ENCODE data around the gene RSAD1. TPM values are rescaled to one million over a fixed set of nuclear protein-coding genes. Genes with fewer than 3 reads are reported as not detected.

Gene RSAD1
- total RNA-seq, 2 donors from 2014 or later: 39.2 to 44.5 TPM

GRCh38 chr17:50437409-50437808 is 41.3 kb upstream of the RSAD1 start:
- TF ChIP-seq CTCF (IDR thresholded peaks at IDR 0.05) (no peak), POLR2A (IDR thresholded peaks at IDR 0.05) (no peak)
- no peaks in the 10 kb centered on the region for H3K36me3 ChIP-seq (replicated peaks in 1 of 2; ENCODE audit: insufficient read depth in 1 of 2, low read depth in 2 of 2)
- no peaks in the 10 kb centered on the region for H3K27me3 ChIP-seq
- peaks cover 24% of the 10 kb centered on the region for H3K4me1 ChIP-seq
- DNase-seq: no peak
- H3K9me3 ChIP-seq: no peaks in the 10 kb centered on the region
- WGBS, 2 donors: 96% methylated on average over 4 of the region's 4 CpGs
- intact Hi-C loops (cut with DNase I): no loop called here
- no peak overlapping the region for H3K27ac ChIP-seq
- no peak overlapping the region for H3K4me3 ChIP-seq
- no peak for ATAC-seq

GRCh38 chr17:50439008-50439407 is 39.7 kb upstream of the RSAD1 start:
- H3K27me3 ChIP-seq: no peaks in the 10 kb centered on the region
- DNase-seq (no peak), ATAC-seq (no peak)
- H3K9me3 ChIP-seq: no peaks in the 10 kb centered on the region
- H3K27ac ChIP-seq: no peak overlapping the region
- WGBS, 2 donors: 85 to 96% methylated on average over 4 of the region's 4 CpGs
- intact Hi-C loops (cut with DNase I): no loop called here
- no peaks in the 10 kb centered on the region for H3K36me3 ChIP-seq (replicated peaks in 1 of 2; ENCODE audit: insufficient read depth in 1 of 2, low read depth in 2 of 2)
- H3K4me1 ChIP-seq: peaks cover 39% of the 10 kb centered on the region
- TF ChIP-seq CTCF (IDR thresholded peaks at IDR 0.05) (no peak), POLR2A (IDR thresholded peaks at IDR 0.05) (no peak)
- no peak overlapping the region for H3K4me3 ChIP-seq

DNA sequence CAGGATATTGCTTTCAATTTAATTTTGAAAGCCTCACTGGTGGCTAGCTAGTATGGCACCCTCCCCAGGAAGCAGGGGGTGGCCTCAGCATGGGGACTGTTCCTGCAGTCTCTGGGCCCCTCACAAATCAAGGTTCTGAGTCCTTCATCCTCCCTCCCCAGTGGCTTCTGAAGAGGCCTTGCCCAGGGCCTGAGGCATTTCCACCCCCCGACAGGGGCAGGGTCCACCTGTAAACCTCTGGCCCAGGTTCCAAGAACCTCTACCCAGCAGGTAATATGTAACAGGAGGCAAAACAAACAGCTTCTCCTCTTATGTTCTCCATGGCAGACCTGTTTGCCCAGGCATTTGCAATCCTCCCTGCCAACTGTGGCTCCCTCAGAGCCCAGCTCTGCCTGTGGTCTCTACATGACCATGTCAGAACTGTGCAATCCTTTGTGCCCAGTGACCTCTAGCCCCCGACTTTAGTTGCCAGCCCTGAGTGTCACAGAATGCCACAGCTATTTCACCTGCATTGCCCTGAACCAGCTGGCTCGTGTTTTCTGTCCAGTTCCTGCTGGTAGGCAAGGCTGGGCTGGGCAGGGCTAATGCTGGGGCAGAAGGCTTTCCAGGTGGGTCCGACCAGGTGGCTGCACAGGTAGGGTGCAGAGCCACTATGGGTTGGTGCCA is 38.4 kb upstream of the RSAD1 start:
- H3K27me3 ChIP-seq: no peaks in the 10 kb centered on the region
- DNase-seq (peak; percentile 56 to 66 (median 58)), ATAC-seq (peak; percentile 80)
- no peaks in the 10 kb centered on the region for H3K36me3 ChIP-seq (replicated peaks in 1 of 2; ENCODE audit: insufficient read depth in 1 of 2, low read depth in 2 of 2)
- H3K4me3 ChIP-seq: no peak overlapping the region
- WGBS, 2 donors: 9 to 21% methylated on average over 4 of the region's 4 CpGs
- TF ChIP-seq CTCF (IDR thresholded peaks at IDR 0.05) (no peak), POLR2A (IDR thresholded peaks at IDR 0.05) (peak in 1 of 3 donors; percentile 32)
- H3K27ac ChIP-seq: peak overlapping the region; percentile 67 to 83 (median 78)
- H3K9me3 ChIP-seq: no peaks in the 10 kb centered on the region
- H3K4me1 ChIP-seq: peaks cover 39% of the 10 kb centered on the region
- intact Hi-C loops (cut with DNase I): no loop called here

DNA sequence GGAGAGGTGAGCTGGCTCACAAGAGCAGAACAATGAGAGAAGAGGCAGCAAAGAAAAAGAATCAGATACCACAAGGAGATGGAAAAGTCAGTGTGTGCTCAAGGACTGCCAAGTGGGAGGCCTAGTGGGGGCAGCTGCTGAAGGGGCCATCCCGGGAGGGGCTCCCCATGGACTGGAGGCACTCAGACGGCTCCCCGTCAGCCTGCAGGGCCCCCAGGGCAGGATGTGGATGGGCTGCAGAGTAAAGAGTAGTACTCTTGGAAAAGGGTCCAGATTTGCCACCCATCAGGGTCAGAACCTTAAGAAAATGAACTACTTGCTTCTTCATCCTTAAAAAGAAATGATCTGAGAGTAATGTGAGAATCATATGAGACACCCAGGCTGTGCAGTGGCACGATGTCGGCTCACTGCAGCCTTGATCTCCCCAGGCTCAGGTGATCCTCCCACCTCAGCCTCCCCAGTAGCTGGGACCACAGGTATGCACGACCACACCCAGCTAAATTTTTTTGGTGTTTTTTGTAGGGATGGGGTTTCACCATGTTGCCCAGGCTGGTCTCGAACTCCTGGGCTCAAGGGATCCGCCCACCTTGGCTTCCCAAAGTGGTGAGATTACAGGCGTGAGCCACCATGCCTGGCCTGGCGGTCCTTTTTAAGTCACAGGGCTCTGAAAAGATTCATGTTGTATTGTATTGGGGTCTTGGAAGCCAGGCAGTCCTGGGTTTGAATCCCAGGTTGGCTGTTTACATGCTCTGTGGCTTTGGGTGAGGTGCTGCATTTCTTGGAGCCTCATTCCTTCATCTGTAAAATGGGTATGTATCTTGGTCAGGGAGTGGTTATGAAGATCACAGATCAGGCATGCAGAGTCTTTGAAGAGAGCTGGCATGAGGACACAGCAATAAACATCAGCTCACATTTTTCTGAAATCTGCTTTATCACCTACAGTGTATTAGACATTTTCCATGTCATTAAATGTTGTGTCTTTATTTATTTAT is 37.5 kb upstream of the RSAD1 start:
- ATAC-seq (no peak), DNase-seq (no peak)
- Histone ChIP-seq H3K27me3 (no peaks in the 10 kb centered on the region), H3K36me3 (replicated peaks in 1 of 2; ENCODE audit: insufficient read depth in 1 of 2, low read depth in 2 of 2) (no peaks in the 10 kb centered on the region), H3K4me3 (no peak overlapping the region), H3K9me3 (no peaks in the 10 kb centered on the region), H3K27ac (peak overlapping the region; percentile 67 to 83 (median 78)), H3K4me1 (peaks cover 39% of the 10 kb centered on the region)
- intact Hi-C loops (cut with DNase I): no loop called here
- TF ChIP-seq POLR2A (IDR thresholded peaks at IDR 0.05) (no peak), CTCF (IDR thresholded peaks at IDR 0.05) (no peak)
- 86 to 88% methylated on average over 10 of the region's 10 CpGs for WGBS, 2 donors

All from body of pancreas (tissue), 4 donors.